GM18508 (cell line): ENCODE results near the gene C1GALT1C1.
A peak's percentile ranks its signal among the peaks of the same experiment; 100 is the strongest.
"Not testable (repeated sequence)": the region's sequence is repeated elsewhere in the genome, so short reads cannot be mapped to it uniquely, and the experiment has no call there.

Source experiments
- ATAC-seq: cut with Tn5 transposase; IDR thresholded peaks from one replicate; pipeline ENCODE4 v1.9.1; 2021; ENCODE audit warnings: moderate number of reproducible peaks; ENCODE audit not compliant: insufficient read depth, unreplicated experiment

The C1GALT1C1 gene

DNA sequence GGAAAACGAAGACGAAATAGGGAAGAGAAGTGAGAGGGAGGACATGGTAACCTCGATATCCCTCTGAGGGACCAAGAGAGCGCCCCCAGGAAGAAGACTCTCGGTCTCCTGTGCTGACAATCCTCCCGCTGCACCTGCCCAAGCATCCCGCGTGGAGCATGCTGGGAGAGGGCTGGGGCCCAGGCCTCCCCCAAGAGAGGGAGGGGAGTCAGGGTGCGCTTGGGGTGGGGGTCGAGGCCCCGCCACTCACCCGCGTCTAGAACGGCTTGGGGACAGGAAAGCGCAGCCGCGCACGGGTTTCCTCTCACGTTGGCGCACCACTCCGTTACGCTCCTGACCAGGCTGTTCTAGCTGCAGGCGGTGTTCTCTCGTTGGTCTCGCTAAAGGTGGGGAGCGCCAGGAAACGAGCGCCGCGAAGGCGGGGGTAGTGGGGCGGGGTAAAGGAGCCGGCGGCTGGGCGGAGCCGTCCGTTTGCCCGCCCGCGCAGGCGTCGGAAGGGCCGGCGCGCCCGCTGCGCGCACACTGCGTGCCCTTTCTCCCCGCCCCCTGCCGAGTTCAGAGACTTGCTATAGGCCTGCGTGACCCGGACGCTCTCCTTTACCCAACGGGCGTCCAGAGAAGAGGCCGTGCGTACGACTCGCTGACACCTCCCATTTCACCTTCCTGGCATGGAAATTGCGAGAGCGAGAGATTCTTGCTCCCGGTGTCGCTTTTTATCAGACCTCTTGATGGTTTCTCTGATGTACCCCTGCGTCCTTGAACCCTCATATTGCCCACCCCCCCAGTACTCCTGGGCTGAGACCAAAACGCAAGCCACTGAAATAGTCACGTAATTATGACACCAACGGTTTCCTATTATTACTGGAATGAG lies at the start of gene C1GALT1C1:
Gene C1GALT1C1 (minus strand): TSS at position 388 of the 871 bp plus-strand sequence. CDS start 2,888 bp downstream, outside the sequence.
- ATAC-seq, result peak; percentile 84

DNA sequence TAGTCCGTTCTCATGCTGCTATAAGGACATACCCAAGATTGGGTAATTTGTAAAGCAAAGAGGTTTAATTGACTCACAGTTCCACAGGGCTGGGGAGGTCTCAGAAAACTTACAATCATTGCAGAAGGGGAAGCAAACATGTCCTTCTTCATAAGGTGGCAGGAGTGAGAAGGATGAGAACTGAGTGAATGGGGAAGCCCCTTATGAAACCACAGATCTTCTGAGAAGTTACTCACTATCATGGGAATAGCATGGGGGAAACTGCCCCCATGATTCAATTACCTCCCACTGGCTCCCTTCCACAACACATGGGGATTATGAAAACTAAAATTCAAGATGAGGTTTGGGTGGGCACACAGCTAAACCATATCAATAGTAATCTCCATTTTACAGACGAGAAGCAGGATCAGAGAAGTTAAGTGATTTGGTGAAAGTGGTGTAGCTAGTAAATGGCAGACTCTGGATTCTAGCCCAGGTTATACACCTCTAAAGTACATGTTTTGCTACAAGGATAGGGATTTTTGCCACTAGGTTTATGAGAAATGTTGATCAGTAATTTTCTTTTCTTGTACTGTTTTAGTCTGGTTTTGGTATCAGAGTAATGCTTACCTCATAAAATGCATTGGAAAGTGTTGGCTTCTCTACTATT lies 47.3 kb upstream of the C1GALT1C1 start:
- ATAC-seq, result no peak

DNA sequence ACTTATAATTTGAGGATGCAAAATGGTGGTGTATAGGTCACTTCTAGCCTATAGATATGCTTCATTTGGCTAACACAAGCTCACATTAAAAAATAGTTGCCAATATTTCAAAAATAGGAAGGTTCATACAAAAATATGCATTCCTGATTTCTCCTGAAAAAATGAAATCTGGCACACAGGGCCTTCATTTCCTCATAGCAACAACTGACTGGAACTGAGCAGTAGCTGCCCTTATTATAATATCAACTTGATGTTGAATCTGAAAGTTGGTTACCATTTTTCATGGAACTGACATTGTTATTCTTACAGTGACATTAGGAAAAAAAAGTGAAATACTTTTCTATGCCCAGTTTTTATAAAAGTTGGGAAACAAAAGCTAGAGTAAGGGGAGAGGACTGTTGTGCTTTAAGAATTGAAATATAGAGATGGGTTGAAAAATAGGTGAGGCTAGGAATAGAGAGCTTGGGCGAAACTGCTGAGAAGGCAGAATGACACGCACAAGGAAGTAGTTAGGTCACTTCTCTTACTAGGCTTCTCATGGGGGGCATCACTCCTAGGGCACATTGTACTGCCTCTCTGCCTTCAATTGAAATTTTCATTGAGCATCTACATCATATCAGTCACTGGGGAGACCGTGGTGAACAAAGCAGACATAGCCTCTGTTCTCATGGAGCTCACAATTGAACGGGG lies 43.1 kb upstream of the C1GALT1C1 start:
- no peak for ATAC-seq

DNA sequence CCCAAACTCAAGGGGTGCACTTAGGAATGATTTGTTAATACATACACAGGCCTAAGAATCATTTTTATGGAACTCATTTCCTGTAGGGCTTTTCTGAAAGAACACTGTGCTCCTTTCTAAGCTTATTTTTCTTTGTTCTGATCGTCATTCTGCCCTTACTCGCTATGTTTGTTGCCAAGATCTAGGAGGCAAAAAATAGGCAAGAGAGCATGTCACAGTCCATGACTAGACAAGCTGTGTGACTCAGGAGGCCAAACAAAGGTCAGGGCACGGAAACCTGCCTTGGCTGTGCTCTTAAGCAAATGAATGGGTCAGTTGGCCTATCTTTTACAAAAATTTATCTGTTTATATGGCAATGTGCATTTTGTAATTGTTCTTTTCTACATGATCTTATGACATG lies 42.5 kb upstream of the C1GALT1C1 start:
- ATAC-seq, result no peak

DNA sequence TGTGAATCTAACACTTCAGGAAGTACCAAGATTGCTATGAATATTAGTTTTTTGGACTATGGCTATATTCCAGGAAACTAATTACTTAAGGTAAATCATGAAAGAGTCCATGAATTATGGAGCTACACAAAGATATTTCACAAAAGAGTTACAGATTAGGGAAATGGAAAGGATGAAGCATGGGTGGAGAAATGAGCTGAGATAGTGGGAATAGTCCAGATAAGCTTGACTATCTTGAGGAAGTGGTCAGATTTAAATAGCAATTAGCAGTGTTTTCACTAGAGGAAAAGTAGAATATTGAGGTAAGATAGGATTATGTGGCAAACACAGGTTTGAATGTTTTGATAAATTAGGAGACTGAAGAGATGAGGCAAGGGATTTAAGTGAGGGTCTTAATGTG lies 42.1 kb upstream of the C1GALT1C1 start:
- ATAC-seq, result no peak

DNA sequence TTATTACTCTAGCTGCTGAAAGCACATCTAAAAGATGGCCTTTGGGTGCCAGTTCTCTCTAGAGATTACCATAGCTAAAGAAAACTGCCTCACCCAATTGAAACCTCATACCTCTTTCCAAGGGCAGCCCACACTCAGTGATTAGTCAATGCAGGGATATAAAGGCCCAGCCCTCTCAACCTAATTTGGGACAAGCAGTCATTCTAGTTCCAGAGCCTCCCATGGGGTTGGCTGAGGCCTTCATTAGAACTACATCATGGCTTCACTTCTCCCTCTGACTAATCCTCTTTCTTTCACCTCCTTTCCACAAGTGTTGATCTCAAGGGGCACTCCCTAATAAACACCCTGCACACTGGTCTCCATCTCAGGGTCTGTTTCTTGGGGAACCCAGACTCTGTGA lies 38.5 kb upstream of the C1GALT1C1 start:
- no peak for ATAC-seq

DNA sequence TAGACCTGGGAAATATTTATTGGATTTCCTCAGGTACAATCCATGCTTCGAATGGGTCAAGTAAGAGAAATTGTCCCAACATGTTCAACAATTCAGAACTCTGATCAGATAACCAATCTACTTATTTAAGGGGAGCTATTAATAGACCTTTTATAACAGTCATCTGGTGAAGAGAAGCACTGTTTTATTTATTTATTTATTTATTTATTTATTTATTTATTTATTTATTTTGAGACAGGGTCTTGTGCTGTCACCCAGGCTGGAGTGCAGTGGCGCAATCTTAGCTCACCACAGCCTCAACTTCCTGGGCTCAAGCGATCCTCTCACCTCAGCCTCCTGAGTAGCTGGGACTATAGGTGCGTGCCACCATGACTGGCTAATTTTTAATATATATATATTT lies 34.7 kb upstream of the C1GALT1C1 start:
- not testable (repeated sequence) for ATAC-seq

DNA sequence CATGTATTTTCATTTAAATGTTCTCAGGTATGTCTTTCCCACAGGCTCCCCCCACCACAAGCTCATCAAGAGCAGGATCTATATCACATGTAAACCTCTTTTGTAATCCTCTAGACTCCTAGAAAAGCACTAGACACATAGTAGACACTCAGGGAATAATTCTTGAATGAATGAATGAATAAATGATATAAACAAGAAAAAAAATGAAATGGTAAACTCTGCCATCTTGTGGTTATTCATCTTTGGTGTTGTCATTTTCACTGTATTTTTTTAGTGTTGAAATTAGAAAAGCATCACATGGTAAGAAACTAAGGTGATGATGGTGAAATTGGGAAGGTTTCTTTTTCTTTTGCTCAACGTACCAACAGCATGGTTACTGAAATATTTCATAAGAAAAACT lies 34.2 kb upstream of the C1GALT1C1 start:
- no peak for ATAC-seq

DNA sequence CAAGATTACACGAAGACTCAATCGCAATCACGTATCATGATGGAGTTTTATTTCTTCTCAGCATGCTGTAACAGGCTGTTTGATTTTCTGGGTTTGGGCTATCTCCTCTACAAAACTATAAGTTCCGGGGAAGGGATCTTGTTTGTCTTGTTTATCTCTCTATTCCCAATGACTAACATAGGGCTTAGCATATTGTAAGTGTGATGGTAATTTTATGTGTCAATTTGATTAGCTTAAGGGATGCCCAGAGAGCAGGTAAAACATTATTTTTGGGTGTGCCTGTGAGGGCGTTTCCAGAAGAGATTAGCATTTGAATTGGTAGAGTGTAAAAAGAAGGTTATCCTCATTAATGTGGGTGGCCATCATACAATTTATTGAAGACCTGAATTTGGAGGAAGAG lies 32.8 kb upstream of the C1GALT1C1 start:
- ATAC-seq, result no peak

DNA sequence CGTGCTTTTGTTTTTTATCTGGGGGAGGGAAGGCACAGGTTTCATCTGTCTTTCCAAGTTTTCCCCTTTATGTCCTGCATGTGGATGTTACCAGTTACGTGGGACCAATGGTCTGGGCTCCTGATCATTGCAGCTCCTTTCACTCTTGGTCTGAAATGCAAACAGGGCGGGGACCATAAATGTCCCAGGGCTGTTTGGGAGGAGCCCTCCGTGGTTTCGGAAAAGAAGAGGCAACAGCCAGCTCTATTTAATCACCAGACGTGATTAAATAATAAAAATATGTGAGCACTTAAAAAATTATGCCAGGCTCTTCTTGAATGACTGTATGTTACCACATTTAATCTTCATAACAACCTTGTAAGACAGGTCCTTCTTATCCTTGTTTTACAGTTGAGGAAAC lies 30.8 kb upstream of the C1GALT1C1 start:
- ATAC-seq, result no peak

DNA sequence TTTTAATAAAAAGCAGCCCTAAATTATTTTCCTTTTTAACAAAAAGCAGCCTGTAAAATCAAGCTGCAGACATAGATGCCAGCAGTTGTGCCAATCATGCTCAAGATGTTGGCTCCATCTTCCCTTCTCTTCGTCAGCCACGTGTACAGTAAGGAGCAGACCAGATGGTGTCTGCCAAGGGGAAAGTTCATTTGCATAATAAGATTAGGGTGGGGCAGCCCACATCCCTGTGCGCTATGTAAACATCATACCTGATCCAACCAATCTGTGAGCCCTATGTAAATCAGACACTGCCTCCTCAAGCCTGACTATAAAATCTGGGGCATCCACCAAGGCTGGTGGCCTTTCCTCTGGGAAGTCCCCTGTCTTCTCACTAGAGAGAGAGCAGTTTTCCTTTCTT lies 23.1 kb upstream of the C1GALT1C1 start:
- no peak for ATAC-seq

DNA sequence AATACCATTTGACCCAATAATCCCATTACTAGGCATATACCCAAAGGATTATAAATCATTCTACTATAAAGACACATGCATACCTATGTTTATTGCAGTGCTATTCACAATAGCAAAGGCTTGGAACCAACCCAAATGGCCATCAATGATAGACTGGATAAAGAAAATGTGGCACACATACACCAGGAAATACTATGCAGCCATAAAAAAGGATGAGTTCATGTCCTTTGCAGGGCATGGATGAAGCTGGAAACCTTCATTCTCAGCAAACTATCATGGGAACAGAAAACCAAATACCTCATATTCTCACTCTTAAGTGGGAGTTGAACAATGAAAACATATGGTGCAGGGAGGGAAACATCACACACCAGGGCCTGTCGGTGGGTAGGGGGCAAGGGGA lies 22.4 kb upstream of the C1GALT1C1 start:
- not testable (repeated sequence) for ATAC-seq

DNA sequence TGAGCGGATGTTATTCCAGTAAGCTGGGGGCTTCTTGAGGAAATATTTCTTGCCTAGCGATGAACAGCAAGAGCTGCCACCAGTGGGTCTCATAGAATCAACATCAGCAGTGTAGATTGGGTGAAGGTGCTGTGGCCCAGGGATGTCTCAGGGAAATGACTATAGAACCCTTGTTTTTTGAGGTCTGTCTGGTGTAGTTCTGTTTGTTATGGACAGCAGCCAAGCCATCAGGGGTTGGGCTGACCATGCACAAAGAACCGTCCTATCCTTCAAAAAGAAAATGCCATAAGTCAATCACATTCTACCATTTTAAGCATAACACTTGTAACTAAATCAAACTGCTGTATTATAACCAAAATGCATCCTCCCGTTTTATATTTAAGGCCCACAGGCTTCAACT lies 17.3 kb upstream of the C1GALT1C1 start:
- no peak for ATAC-seq

DNA sequence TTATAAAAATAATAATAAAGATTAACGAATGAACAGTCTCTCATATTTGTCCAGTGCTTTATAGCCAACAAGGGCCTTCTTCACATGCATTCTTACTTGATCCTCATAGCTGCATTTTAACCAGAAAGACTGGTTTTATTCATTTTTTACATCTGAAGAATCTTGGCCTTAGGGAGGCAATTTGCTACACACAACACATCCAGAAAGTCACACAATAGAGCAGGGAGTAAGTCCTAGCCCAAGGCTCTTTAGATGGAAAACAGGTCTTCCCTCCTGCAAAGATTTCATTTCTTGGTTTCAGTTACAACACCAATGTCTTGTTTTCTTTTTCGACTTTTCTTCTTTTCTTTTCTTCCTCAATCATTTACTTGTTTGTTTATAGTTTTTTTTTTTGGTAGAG lies 13.0 kb upstream of the C1GALT1C1 start:
- no peak for ATAC-seq

DNA sequence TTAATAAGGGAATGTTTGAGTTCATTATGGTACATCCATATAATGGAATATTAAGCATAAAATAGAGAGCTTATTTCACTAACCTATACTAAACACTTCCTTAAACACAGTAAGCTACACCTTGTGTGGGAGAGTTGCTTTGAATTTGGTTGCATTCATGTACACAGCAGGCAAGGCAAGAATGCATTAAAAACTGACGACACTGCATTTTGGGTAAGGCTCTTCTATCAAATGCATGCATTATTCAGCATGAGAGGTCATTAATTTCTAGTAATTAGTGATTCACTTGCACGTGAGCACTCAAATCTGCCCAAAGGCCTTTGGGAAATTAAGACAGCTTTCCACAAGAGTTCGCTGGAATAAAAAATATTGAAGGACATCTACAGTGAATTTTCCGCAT lies 8.8 kb upstream of the C1GALT1C1 start:
- no peak for ATAC-seq

DNA sequence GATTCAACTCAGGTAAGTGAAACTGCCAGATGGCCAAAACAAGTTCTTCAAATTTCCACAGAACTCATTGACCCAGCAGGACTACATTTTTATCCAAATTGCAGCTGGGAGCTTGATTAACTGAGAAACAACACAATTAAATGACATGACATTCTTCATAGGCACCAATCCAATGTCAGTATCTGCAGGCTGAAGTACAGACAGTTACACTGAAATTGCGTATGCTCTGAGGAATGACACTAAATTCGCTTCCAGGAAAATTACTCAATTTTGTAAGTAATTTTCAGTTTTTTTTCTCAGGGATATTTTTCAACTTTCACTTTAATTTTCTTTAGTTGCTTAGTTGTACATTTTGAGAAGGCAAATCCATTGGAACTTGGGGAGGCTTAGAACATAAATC lies 4.5 kb downstream of the C1GALT1C1 start:
- ATAC-seq, result no peak

DNA sequence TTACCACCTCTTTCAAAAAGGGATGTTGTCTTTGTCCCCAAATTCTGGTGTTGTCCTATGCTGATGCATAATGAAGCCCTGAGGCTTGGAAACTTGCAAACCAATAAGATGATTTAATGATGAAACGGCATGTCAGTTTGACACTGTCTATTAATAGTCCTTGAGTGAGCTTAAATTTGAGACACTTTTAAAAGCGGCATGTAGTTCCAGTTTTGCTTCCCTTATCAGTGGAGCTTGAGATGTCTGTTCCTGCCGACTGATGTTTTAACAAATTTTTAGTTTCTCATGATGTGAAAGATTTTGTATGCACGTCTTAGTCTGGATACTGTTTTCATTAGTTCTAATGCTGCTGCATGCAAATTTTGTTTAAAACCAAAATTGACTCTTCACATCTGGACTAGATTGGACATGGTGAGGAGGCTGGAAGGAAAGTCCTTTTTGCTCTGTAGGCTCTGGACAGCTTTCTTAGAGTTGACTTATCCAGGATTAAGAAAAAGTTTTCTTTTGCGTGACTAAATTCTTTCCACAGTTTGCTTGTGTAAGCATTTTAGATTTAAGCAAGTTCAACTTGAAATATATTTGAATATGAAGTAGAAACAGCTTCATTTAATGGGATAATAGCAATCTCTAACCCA lies 11.7 kb downstream of the C1GALT1C1 start:
- no peak for ATAC-seq

DNA sequence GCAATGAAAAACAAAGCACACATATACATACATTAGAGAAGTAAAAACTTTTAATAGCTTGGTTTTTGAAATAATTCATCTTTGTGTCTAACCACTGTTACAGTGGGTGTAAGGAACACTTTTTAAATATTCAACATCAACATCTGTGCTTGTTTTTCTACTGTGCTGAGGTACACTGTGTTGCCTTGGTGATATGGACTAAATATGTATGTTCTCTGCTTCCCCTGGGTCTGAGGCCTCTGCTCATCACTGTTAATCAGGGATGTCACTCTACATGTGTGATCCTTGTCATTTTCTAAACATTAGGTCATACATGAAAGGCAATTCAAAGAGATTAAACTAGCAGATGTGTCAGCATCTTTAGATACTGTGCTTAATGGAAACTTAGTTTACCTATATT lies 15.0 kb downstream of the C1GALT1C1 start:
- ATAC-seq, result no peak

DNA sequence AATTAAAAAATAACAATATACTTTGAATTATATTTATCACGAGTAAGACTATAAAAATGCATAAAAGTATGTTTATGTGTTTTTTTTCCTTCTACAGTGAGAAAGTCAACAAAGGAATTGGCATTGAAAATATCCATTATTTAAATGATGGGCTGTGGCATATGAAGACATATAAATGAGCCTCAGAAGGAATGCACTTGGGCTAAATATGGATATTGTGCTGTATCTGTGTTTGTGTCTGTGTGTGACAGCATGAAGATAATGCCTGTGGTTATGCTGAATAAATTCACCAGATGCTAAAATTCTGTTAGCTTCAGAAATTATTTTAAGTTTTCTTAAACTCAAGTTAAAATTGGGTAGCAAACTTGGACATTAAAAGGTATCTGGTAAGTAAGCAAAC lies 17.8 kb downstream of the C1GALT1C1 start:
- ATAC-seq, result no peak

DNA sequence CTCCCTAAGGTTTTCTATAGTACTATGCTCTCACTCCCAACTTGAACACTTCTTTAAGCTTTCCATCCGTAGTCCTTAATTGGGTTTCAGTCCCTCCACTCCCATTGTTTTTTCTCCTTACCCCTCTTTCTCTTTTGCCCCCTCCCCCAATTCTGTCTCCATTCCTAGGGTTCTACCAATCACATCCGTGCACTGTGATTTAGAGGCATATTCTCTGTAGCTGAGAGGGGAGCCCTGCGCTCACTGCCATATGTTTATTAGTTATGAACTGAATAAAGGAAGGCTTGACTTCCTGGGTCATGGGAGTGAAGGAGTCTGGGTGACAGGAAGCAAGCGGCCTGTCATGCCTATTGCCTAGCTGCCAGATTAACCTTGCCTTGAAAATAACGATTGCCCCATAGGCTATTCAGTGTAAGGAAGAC lies 25.5 kb downstream of the C1GALT1C1 start:
- ATAC-seq, result no peak
